Measurements from ENCODE around the gene ISYNA1.
"Not testable (repeated sequence)": the region's sequence is repeated elsewhere in the genome, so short reads cannot be mapped to it uniquely, and the experiment has no call there.

The ISYNA1 gene

DNA sequence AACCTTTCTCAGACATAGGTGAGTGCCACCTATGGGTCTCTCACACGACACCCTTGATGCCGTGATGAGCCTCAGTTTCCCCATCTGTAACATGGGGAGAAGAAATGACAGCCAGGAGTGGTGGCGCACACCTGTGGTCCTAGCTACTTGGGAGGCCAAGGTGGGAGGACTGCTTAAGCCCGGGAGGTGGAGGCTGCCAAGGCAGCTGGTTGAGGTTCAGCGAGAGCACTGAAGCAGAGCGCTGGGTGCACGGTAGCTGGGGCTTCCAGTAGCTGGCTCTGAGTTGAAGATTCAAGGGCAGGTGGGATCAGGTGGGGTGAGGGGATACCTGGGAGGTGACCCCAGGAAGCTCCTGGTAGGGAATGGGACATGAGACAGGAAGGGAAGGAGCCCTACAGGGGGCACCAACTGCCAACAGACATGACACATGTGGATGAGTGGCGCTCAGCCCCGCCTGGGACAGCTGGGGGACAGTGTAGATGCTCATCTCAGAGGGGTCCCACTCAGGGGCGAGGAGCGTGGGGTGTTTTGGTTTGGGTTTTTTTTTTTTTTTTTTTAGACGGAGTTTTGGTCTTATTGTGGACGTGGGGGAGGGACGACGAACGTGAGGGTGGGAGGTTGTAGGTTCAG lies 25.2 kb downstream of the ISYNA1 start:
- H3K9ac ChIP-seq (ENCODE audit: low read length), result no peak overlapping the region
- H3K4me1 ChIP-seq (ENCODE audit: insufficient read depth, low read length, severe bottlenecking), result peaks cover 14% of the 10 kb centered on the region
- H3K4me3 ChIP-seq (ENCODE audit: low read depth, low read length, poor library complexity, severe bottlenecking), result no peak overlapping the region
- H3F3A ChIP-seq (ENCODE audit: insufficient read depth, low read length), result no peaks in the 10 kb centered on the region
- H3K9me3 ChIP-seq (ENCODE audit: low read length), result no peaks in the 10 kb centered on the region
- H3K27ac ChIP-seq (ENCODE audit: low read depth, low read length, poor library complexity, severe bottlenecking), result no peak overlapping the region
- H4K20me1 ChIP-seq (ENCODE audit: insufficient read depth, low read length), result no peaks in the 10 kb centered on the region
- H3K4me2 ChIP-seq (ENCODE audit: low read length), result no peak overlapping the region
- no peak overlapping the region for H2AFZ ChIP-seq (ENCODE audit: low read length)
- no peak for TF ChIP-seq EZH2 (IDR thresholded peaks at IDR 0.05; ENCODE audit: borderline replicate concordance, low read length)
- TF ChIP-seq, protein P1, sequence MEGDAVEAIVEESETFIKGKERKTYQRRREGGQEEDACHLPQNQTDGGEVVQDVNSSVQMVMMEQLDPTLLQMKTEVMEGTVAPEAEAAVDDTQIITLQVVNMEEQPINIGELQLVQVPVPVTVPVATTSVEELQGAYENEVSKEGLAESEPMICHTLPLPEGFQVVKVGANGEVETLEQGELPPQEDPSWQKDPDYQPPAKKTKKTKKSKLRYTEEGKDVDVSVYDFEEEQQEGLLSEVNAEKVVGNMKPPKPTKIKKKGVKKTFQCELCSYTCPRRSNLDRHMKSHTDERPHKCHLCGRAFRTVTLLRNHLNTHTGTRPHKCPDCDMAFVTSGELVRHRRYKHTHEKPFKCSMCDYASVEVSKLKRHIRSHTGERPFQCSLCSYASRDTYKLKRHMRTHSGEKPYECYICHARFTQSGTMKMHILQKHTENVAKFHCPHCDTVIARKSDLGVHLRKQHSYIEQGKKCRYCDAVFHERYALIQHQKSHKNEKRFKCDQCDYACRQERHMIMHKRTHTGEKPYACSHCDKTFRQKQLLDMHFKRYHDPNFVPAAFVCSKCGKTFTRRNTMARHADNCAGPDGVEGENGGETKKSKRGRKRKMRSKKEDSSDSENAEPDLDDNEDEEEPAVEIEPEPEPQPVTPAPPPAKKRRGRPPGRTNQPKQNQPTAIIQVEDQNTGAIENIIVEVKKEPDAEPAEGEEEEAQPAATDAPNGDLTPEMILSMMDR (IDR thresholded peaks at IDR 0.05; ENCODE audit: low read length), result no peak
- H3K9me2 ChIP-seq (ENCODE audit: low read depth, low read length), result no peaks in the 10 kb centered on the region
- H3K79me2 ChIP-seq (ENCODE audit: insufficient read depth, low read length), result no peaks in the 10 kb centered on the region
- no peaks in the 10 kb centered on the region; the same call in 1 of the 2 replicates for H3K27me3 ChIP-seq (ENCODE audit: insufficient read depth, low read length)
- H3K36me3 ChIP-seq (ENCODE audit: insufficient read depth, low read length), result no peaks in the 10 kb centered on the region

DNA sequence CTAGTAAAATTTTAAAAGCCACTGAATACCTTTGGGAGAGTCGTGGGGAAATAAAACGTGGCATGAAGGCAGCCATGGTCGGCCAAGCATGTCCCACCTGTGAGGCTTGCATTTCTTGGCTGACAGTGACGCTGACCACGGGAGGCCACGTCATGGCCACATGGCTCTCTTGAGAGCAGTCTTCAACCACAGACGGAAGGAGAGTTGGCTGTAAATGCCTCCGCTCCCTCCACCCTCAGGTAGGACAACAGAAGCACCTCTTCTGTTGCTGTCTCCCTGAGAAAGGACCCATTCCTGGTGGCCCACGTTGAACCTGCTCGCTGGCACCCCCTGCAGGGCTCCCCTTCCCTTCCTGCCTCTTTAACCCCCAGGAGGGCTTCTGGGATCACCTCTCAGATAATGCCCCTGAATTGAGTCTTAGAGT lies 29.9 kb downstream of the ISYNA1 start:
- Histone ChIP-seq H3K27me3 (ENCODE audit: insufficient read depth, low read length) (no peaks in the 10 kb centered on the region; the same call in 1 of the 2 replicates), H3K4me3 (ENCODE audit: low read depth, low read length, poor library complexity, severe bottlenecking) (no peak overlapping the region), H3K9me3 (ENCODE audit: low read length) (no peaks in the 10 kb centered on the region), H3K36me3 (ENCODE audit: insufficient read depth, low read length) (no peaks in the 10 kb centered on the region), H3K9ac (ENCODE audit: low read length) (no peak overlapping the region), H3K4me2 (ENCODE audit: low read length) (no peak overlapping the region), H2AFZ (ENCODE audit: low read length) (no peak overlapping the region), H3K27ac (ENCODE audit: low read depth, low read length, poor library complexity, severe bottlenecking) (peak overlapping the region; percentile 0), H3F3A (ENCODE audit: insufficient read depth, low read length) (no peaks in the 10 kb centered on the region), H3K4me1 (ENCODE audit: insufficient read depth, low read length, severe bottlenecking) (peaks cover 2% of the 10 kb centered on the region), H3K9me2 (ENCODE audit: low read depth, low read length) (no peaks in the 10 kb centered on the region), H3K79me2 (ENCODE audit: insufficient read depth, low read length) (no peaks in the 10 kb centered on the region), H4K20me1 (ENCODE audit: insufficient read depth, low read length) (no peaks in the 10 kb centered on the region)
- TF ChIP-seq EZH2 (IDR thresholded peaks at IDR 0.05; ENCODE audit: borderline replicate concordance, low read length), result no peak
- TF ChIP-seq, protein P1 (IDR thresholded peaks at IDR 0.05; ENCODE audit: low read length), result peak; percentile 58

DNA sequence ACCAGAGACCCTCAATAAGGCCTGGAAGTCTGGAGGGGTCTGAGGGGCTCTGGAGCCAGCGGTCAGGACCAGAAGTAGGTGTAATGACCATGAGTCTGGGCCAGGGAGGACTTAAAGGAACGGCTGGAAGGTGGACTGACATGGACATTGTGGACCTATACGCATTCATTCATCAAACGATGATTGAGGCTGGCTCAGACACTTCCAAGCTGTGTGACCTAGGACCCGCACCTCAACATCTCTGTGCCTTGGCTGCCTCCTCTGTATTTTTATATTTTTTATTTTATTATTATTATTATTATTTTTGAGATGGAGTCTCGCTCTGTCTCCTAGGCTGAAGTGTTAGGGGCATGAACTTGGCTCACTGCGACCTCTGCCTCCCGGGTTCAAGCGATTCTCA lies 31.2 kb downstream of the ISYNA1 start:
- no peaks in the 10 kb centered on the region for H3K9me3 ChIP-seq (ENCODE audit: low read length)
- no peak overlapping the region for H3K4me2 ChIP-seq (ENCODE audit: low read length)
- no peaks in the 10 kb centered on the region for H3K9me2 ChIP-seq (ENCODE audit: low read depth, low read length)
- no peak overlapping the region for H3K9ac ChIP-seq (ENCODE audit: low read length)
- H3K4me1 ChIP-seq (ENCODE audit: insufficient read depth, low read length, severe bottlenecking), result peaks cover 15% of the 10 kb centered on the region
- TF ChIP-seq EZH2 (IDR thresholded peaks at IDR 0.05; ENCODE audit: borderline replicate concordance, low read length), result no peak
- TF ChIP-seq, protein P1 (IDR thresholded peaks at IDR 0.05; ENCODE audit: low read length), result no peak
- no peaks in the 10 kb centered on the region for H3K27me3 ChIP-seq (ENCODE audit: insufficient read depth, low read length)
- no peaks in the 10 kb centered on the region for H4K20me1 ChIP-seq (ENCODE audit: insufficient read depth, low read length)
- H3K4me3 ChIP-seq (ENCODE audit: low read depth, low read length, poor library complexity, severe bottlenecking), result no peak overlapping the region
- no peak overlapping the region for H2AFZ ChIP-seq (ENCODE audit: low read length)
- H3K36me3 ChIP-seq (ENCODE audit: insufficient read depth, low read length), result no peaks in the 10 kb centered on the region
- H3K79me2 ChIP-seq (ENCODE audit: insufficient read depth, low read length), result no peaks in the 10 kb centered on the region
- no peak overlapping the region for H3K27ac ChIP-seq (ENCODE audit: low read depth, low read length, poor library complexity, severe bottlenecking)
- H3F3A ChIP-seq (ENCODE audit: insufficient read depth, low read length), result 0 out of 2 replicates have a peak, but pooled peaks cover 5% of the 10 kb centered on the region

DNA sequence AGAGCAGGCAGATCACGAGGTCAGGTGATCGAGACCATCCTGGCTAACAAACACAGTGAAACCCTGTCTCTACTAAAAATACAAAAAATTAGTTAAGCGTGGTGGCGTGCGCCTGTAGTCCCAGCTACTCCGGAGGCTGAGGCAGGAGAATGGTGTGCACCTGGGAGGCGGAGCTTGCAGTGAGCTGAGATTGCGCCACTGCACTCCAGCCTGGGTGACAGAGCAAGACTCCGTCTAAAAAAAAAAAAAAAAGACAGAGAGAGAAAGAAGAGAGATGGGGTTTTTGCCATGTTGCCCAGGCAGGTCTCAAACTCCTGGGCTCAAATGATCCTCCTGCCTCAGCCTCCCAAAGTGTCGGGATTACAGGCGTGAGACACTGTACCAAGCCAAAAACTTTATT lies 32.2 kb downstream of the ISYNA1 start:
- H3K4me3 ChIP-seq (ENCODE audit: low read depth, low read length, poor library complexity, severe bottlenecking), result not testable (repeated sequence)
- peaks cover 20% of the 10 kb centered on the region for H3K4me1 ChIP-seq (ENCODE audit: insufficient read depth, low read length, severe bottlenecking)

DNA sequence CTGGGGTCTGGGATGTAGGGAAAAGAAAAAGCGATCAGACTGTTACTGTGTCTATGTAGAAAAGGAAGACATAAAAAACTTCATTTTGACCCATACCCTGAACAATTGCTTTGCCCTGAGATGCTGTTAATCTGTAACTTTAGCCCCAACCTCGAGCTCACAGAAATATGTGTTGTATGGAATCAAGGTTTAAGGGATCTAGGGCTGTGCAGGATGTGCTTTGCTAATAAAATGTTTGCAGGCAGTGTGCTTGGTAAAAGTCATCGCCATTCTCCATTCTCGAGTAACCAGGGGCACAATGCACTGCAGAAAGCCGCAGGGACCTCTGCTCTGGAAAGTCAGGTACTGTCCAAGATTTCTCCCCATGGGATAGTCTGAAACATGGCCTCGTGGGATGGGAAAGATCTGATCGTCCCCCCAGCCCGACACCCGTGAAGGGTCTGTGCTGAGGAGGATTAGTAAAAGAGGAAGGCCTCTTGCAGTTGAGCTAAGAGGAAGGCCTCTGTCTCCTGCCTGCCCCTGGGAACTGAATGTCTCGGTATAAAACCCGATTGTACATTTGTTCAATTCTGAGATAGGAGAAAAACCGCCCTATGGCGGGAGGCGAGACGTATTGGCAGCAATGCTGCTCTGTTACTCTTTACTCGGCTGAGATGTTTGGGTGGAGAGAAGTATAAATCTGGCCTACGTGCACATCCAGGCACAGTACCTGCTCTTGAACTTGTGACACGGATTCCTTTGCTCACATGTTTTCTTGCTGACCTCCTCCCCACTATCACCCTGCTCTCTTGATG lies 35.3 kb downstream of the ISYNA1 start:
- H3F3A ChIP-seq (ENCODE audit: insufficient read depth, low read length); H3K79me2 ChIP-seq (ENCODE audit: insufficient read depth, low read length); H3K27me3 ChIP-seq (ENCODE audit: insufficient read depth, low read length); H3K9me2 ChIP-seq (ENCODE audit: low read depth, low read length); H2AFZ ChIP-seq (ENCODE audit: low read length); H3K9me3 ChIP-seq (ENCODE audit: low read length); H4K20me1 ChIP-seq (ENCODE audit: insufficient read depth, low read length); H3K36me3 ChIP-seq (ENCODE audit: insufficient read depth, low read length): not testable (repeated sequence)
- peak overlapping the region; percentile 82 for H3K27ac ChIP-seq (ENCODE audit: low read depth, low read length, poor library complexity, severe bottlenecking)
- H3K4me2 ChIP-seq (ENCODE audit: low read length), result peak overlapping the region; percentile 59; the same call in 1 of the 2 replicates
- H3K4me1 ChIP-seq (ENCODE audit: insufficient read depth, low read length, severe bottlenecking), result peaks cover 20% of the 10 kb centered on the region
- H3K4me3 ChIP-seq (ENCODE audit: low read depth, low read length, poor library complexity, severe bottlenecking), result peak overlapping the region; percentile 31
- H3K9ac ChIP-seq (ENCODE audit: low read length), result peak overlapping the region; percentile 48; the same call in 1 of the 2 replicates

More for the DNA sequence above, 32.2 kb downstream of the ISYNA1 start:
- not testable (repeated sequence) for H3K27ac ChIP-seq (ENCODE audit: low read depth, low read length, poor library complexity, severe bottlenecking); H3K27me3 ChIP-seq (ENCODE audit: insufficient read depth, low read length); H3F3A ChIP-seq (ENCODE audit: insufficient read depth, low read length); H3K36me3 ChIP-seq (ENCODE audit: insufficient read depth, low read length); H2AFZ ChIP-seq (ENCODE audit: low read length); H3K79me2 ChIP-seq (ENCODE audit: insufficient read depth, low read length); H3K9me2 ChIP-seq (ENCODE audit: low read depth, low read length); H3K9ac ChIP-seq (ENCODE audit: low read length); H4K20me1 ChIP-seq (ENCODE audit: insufficient read depth, low read length); H3K4me2 ChIP-seq (ENCODE audit: low read length); H3K9me3 ChIP-seq (ENCODE audit: low read length)
